ENCODE results near the gene FUOM. TPM values are rescaled to one million over a fixed set of nuclear protein-coding genes. Genes with fewer than 3 reads are reported as not detected.
A peak's percentile ranks its signal among the peaks of the same experiment; 100 is the strongest.

The FUOM gene
- total and polyA plus RNA-seq, 2 donors (not counting 3 experiments of a cell fraction or from before 2014, with no cell fraction given), result 17.4 to 33.9 TPM

DNA sequence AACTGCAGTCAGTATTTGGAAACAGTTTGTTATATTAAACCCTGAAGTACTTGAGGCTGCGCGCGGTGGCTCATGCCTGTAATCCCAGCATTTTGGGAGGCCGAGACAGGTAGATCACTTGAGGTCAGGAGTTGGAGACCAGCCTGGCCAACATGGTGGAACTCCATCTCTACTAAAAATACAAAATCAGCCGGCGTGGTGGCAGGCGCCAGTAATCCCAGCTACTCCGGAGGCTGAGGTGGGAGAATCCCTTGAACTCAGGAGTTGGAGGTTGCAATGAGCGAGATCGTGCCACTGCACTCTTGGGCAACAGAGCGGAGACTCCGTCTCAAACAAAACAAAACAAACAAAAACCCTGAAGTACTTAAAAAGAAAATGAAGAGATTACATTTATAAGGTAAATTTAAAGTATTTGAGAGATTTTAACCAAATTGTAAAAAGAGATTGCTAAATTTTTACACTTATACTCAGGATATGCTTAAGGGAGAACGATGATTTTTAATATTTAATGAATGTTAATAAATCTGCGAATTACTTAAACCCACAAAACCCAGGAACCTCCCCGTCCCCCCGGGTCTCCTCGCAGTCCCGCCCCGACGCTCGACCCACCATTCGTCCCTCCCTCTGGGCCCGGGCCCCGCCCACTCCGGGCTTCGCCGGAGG is 35.7 kb upstream of the FUOM start:
- dilution Hi-C loops (cut with MboI; ENCODE audit: extremely low pct_ligation_motif_present, low sequenced_read_pairs), result no loop called here
- H3K9me1 ChIP-seq (replicated peaks; ENCODE audit: control insufficient read depth, extremely low read depth, insufficient read depth, low read length), result no peaks in the 10 kb centered on the region
- peaks cover 3 to 5% of the 10 kb centered on the region in 2 experiments for H3K36me3 ChIP-seq (ENCODE audit: control insufficient read depth in 2 of 2, extremely low read depth in 1 of 2, insufficient read depth in 2 of 2, low read length in 2 of 2)
- H4K20me1 ChIP-seq (replicated peaks; ENCODE audit: control insufficient read depth, extremely low read depth, insufficient read depth, low read length), result no peaks in the 10 kb centered on the region
- FAIRE-seq, result no peak
- no peak for TF ChIP-seq POLR2AphosphoS5 (IDR thresholded peaks at IDR 0.05; ENCODE audit: insufficient read depth, low read depth, low read length)
- no peak for TF ChIP-seq JUN (IDR thresholded peaks at IDR 0.05; ENCODE audit: borderline replicate concordance, insufficient read depth, insufficient read length, low read depth)
- peaks cover 31% of the 10 kb centered on the region for H3K79me2 ChIP-seq (ENCODE audit: control insufficient read depth, insufficient read depth, low read length)
- intact Hi-C loops (cut with micrococcal nuclease), result loop anchor here (1.0 to 5.0 kb wide), 4 partner anchors 15 to 86 kb away; partner anchors contain the start of genes ECHS1, TUBGCP2 and ZNF511
- no peak for DNase-seq (ENCODE audit: low read depth, low spot score)
- ChIA-PET POLR2A (no interaction called here), CTCF (no interaction called here)
- H3K27ac ChIP-seq (ENCODE audit: insufficient read depth, low read depth, low read length), result no peak overlapping the region
- H3K4me1 ChIP-seq (ENCODE audit: control insufficient read depth, extremely low read depth, insufficient read depth, low read length), result peaks cover 9% of the 10 kb centered on the region
- BruUV-seq (replicated peaks), result no TSS peak
- no peaks in the 10 kb centered on the region for H3K9me3 ChIP-seq (replicated peaks; ENCODE audit: control insufficient read depth, insufficient read depth, low read length)
- H3K9ac ChIP-seq (replicated peaks; ENCODE audit: extremely low read depth, insufficient read depth, low read length), result peak overlapping the region; percentile 76
- H2AFZ ChIP-seq (ENCODE audit: low read depth, low read length), result peak overlapping the region; percentile 45
- H3K4me3 ChIP-seq (replicated peaks in 1 of 3; ENCODE audit: insufficient read depth in 1 of 3, low read depth in 1 of 3, low read length in 3 of 3), result peak overlapping the region in 2 of 3 experiments; percentile 25 to 83
- no peaks in the 10 kb centered on the region for H3K27me3 ChIP-seq (ENCODE audit: control insufficient read depth in 2 of 2, insufficient read depth in 2 of 2, low read length in 2 of 2)
- H3K4me2 ChIP-seq (ENCODE audit: insufficient read depth, low read length), result peak overlapping the region; percentile 73

DNA sequence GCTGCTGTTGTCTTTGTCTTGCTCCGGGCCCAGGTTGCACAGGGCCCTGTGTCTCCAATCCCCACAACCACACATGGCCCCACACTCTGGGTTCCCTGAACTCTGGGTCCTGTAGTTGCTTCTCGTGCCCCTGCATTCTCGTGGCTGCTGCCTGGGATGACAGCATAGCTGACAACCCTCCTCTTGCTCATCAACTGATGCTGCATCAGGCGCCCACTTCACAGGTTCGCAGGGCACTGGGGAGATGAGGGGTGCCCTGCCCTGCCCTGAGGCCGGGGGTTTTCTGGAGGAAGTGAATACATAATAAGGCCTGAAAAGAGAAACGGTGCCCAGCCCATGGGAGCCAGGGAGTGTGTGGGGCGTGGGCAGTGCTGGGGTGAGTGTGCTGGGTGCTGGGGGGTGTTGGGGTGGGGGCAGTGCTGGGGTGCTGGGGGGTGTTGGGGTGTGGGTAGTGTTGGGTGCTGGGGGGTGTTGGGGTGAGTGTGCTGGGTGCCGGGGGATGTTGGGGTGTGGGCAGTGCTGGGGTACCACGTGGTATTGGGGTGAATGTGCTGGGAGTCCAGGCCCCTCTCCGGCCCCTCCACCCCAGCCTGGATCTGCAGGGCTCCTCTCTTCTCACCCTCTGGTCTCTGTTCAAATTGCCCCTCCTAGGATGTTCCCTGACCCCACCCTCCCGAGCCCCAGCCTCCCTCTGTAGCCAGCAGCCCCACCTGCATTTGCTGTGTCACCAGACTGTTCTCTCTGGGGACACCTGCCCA is 34.1 kb upstream of the FUOM start:
- dilution Hi-C loops (cut with MboI; ENCODE audit: extremely low pct_ligation_motif_present, low sequenced_read_pairs) (no loop called here), intact Hi-C loops (cut with micrococcal nuclease) (loop anchor here (5.0 kb wide), 1 partner anchor 85 kb away; the partner anchor contains the start of genes TUBGCP2 and ZNF511)
- Histone ChIP-seq H3K4me2 (ENCODE audit: insufficient read depth, low read length) (no peak overlapping the region), H3K9me1 (replicated peaks; ENCODE audit: control insufficient read depth, extremely low read depth, insufficient read depth, low read length) (no peaks in the 10 kb centered on the region), H3K27me3 (ENCODE audit: control insufficient read depth in 2 of 2, insufficient read depth in 2 of 2, low read length in 2 of 2) (no peaks in the 10 kb centered on the region), H4K20me1 (replicated peaks; ENCODE audit: control insufficient read depth, extremely low read depth, insufficient read depth, low read length) (no peaks in the 10 kb centered on the region), H3K27ac (ENCODE audit: insufficient read depth, low read depth, low read length) (no peak overlapping the region), H3K79me2 (ENCODE audit: control insufficient read depth, insufficient read depth, low read length) (peaks cover 23% of the 10 kb centered on the region), H3K4me1 (ENCODE audit: control insufficient read depth, extremely low read depth, insufficient read depth, low read length) (peaks cover 9% of the 10 kb centered on the region), H3K9ac (replicated peaks; ENCODE audit: extremely low read depth, insufficient read depth, low read length) (no peak overlapping the region), H3K9me3 (replicated peaks; ENCODE audit: control insufficient read depth, insufficient read depth, low read length) (no peaks in the 10 kb centered on the region), H3K4me3 (replicated peaks in 1 of 3; ENCODE audit: insufficient read depth in 1 of 3, low read depth in 1 of 3, low read length in 3 of 3) (no peak overlapping the region), H3K36me3 (ENCODE audit: control insufficient read depth in 2 of 2, extremely low read depth in 1 of 2, insufficient read depth in 2 of 2, low read length in 2 of 2) (peaks cover 0 to 5% of the 10 kb centered on the region in 2 experiments), H2AFZ (ENCODE audit: low read depth, low read length) (no peak overlapping the region)
- ChIA-PET CTCF (interaction anchor here (0.7 to 0.9 kb wide), 2 partner anchors 62 to 68 kb away, joined by 3 to 4 read pairs; no protein-coding TSS in a partner anchor), POLR2A (no interaction called here)
- no TSS peak for BruUV-seq (replicated peaks)
- no peak for TF ChIP-seq POLR2A (IDR thresholded peaks at IDR 0.05; ENCODE audit: low read depth, low read length)
- FAIRE-seq, result no peak
- no peak for DNase-seq (ENCODE audit: low read depth, low spot score)

Measured in endothelial cell of umbilical vein (primary cell).